ENCODE data around the gene CLSTN1. TPM values are rescaled to one million over a fixed set of nuclear protein-coding genes. Genes with fewer than 3 reads are reported as not detected.

Gene CLSTN1
- total RNA-seq, 1 donor from 2014 or later = 130 TPM

- Mint-ChIP-seq H3K27me3 (peaks cover 26% of the 10 kb centered on the region), H3K36me3 (ENCODE audit: insufficient read depth) (peaks cover 1% of the 10 kb centered on the region), H3K9me3 (ENCODE audit: low read depth) (no peaks in the 10 kb centered on the region), H3K4me3 (ENCODE audit: low read depth) (peak overlapping the region; percentile 92), H3K27ac (peak overlapping the region; percentile 93), H3K4me1 (ENCODE audit: low read depth) (peaks cover 27% of the 10 kb centered on the region)
- DNase-seq (ENCODE audit: low spot score, unreplicated experiment) = no peak
- no peak for TF ChIP-seq CTCF (IDR thresholded peaks at IDR 0.05; ENCODE audit: unreplicated experiment)
Observed at GRCh38 chr1:9822897-9823692, 670 bp downstream of the CLSTN1 start.

GRCh38 chr1:9822490-9822889 lies 1.3 kb downstream of the CLSTN1 start:
- no peaks in the 10 kb centered on the region for H3K9me3 Mint-ChIP-seq (ENCODE audit: low read depth)
- peaks cover 24% of the 10 kb centered on the region for H3K27me3 Mint-ChIP-seq
- peaks cover 27% of the 10 kb centered on the region for H3K4me1 Mint-ChIP-seq (ENCODE audit: low read depth)
- no peak for TF ChIP-seq CTCF (IDR thresholded peaks at IDR 0.05; ENCODE audit: unreplicated experiment)
- H3K27ac Mint-ChIP-seq = peak overlapping the region; percentile 93
- H3K4me3 Mint-ChIP-seq (ENCODE audit: low read depth) = peak overlapping the region; percentile 92
- DNase-seq (ENCODE audit: low spot score, unreplicated experiment) = no peak
- peaks cover 1% of the 10 kb centered on the region for H3K36me3 Mint-ChIP-seq (ENCODE audit: insufficient read depth)

GRCh38 chr1:9821710-9822109 lies 2.1 kb downstream of the CLSTN1 start:
- peaks cover 1% of the 10 kb centered on the region for H3K36me3 Mint-ChIP-seq (ENCODE audit: insufficient read depth)
- H3K4me1 Mint-ChIP-seq (ENCODE audit: low read depth) = peaks cover 27% of the 10 kb centered on the region
- no peak overlapping the region for H3K27ac Mint-ChIP-seq
- DNase-seq (ENCODE audit: low spot score, unreplicated experiment) = no peak
- H3K9me3 Mint-ChIP-seq (ENCODE audit: low read depth) = no peaks in the 10 kb centered on the region
- no peak for TF ChIP-seq CTCF (IDR thresholded peaks at IDR 0.05; ENCODE audit: unreplicated experiment)
- peaks cover 22% of the 10 kb centered on the region for H3K27me3 Mint-ChIP-seq
- H3K4me3 Mint-ChIP-seq (ENCODE audit: low read depth) = peak overlapping the region; percentile 92

GRCh38 chr1:9820521-9820920 lies 3.2 kb downstream of the CLSTN1 start:
- peaks cover 1% of the 10 kb centered on the region for H3K36me3 Mint-ChIP-seq (ENCODE audit: insufficient read depth)
- no peak for TF ChIP-seq CTCF (IDR thresholded peaks at IDR 0.05; ENCODE audit: unreplicated experiment)
- no peak overlapping the region for H3K4me3 Mint-ChIP-seq (ENCODE audit: low read depth)
- H3K27me3 Mint-ChIP-seq = peaks cover 10% of the 10 kb centered on the region
- DNase-seq (ENCODE audit: low spot score, unreplicated experiment) = no peak
- H3K9me3 Mint-ChIP-seq (ENCODE audit: low read depth) = no peaks in the 10 kb centered on the region
- peaks cover 24% of the 10 kb centered on the region for H3K4me1 Mint-ChIP-seq (ENCODE audit: low read depth)
- no peak overlapping the region for H3K27ac Mint-ChIP-seq

GRCh38 chr1:9817734-9818133 lies 6.0 kb downstream of the CLSTN1 start:
- Mint-ChIP-seq H3K9me3 (ENCODE audit: low read depth) (no peaks in the 10 kb centered on the region), H3K4me3 (ENCODE audit: low read depth) (no peak overlapping the region), H3K27ac (no peak overlapping the region), H3K36me3 (ENCODE audit: insufficient read depth) (peaks cover 1% of the 10 kb centered on the region), H3K4me1 (ENCODE audit: low read depth) (peaks cover 21% of the 10 kb centered on the region), H3K27me3 (no peaks in the 10 kb centered on the region)
- no peak for DNase-seq (ENCODE audit: low spot score, unreplicated experiment)
- TF ChIP-seq CTCF (IDR thresholded peaks at IDR 0.05; ENCODE audit: unreplicated experiment) = no peak
